MM.1S (cell line): Measurements from ENCODE around the gene KIAA0825.

Experiments
- DNase-seq: peaks from one replicate; pipeline ENCODE4 v3.0.0-alpha.2; 2015
- H2AFZ ChIP-seq: fragments of 300-600 bp; sonication (generic); 2 replicates; pipeline ENCODE4 v1.6.0; 2016; ENCODE audit warnings: antibody characterized with exemption, low read length
- H3F3A ChIP-seq: fragments of 300-600 bp; sonication (generic); 2 replicates; pipeline ENCODE4 v1.6.1; 2016; ENCODE audit warnings: mild to moderate bottlenecking, antibody characterized with exemption, low read length, moderate library complexity, mixed read lengths; ENCODE audit not compliant: insufficient read depth
- H3K27ac ChIP-seq: fragments of 300-600 bp; sonication (generic); 2 replicates; pipeline ENCODE4 v1.5.1; 2016; ENCODE audit warnings: mild to moderate bottlenecking, low read length
- H3K27me3 ChIP-seq: fragments of 300-600 bp; sonication (generic); replicated peaks from 2 replicates; pipeline ENCODE4 v1.6.0; 2016; ENCODE audit warnings: low read length; ENCODE audit not compliant: insufficient read depth
- H3K36me3 ChIP-seq: fragments of 300-600 bp; sonication (generic); replicated peaks from 2 replicates; pipeline ENCODE4 v1.6.1; 2016; ENCODE audit warnings: mild to moderate bottlenecking, low read length, mixed read lengths; ENCODE audit not compliant: insufficient read depth
- H3K4me1 ChIP-seq: fragments of 300-600 bp; sonication (generic); 2 replicates; pipeline ENCODE4 v1.6.1; 2016; ENCODE audit warnings: low read length, mixed read lengths
- H3K4me2 ChIP-seq: fragments of 300-600 bp; sonication (generic); 2 replicates; pipeline ENCODE4 v1.6.0; 2016; ENCODE audit warnings: low read depth, low read length
- H3K4me3 ChIP-seq: fragments of 300-600 bp; sonication (generic); 2 replicates; pipeline ENCODE4 v1.5.1; 2016; ENCODE audit warnings: low read length, mixed read lengths
- H3K79me2 ChIP-seq: fragments of 300-600 bp; sonication (generic); 2 replicates; pipeline ENCODE4 v1.6.1; 2016; ENCODE audit warnings: mixed run types, low read length, mixed read lengths
- H3K9ac ChIP-seq: fragments of 300-600 bp; sonication (generic); 2 replicates; pipeline ENCODE4 v1.6.1; 2016; ENCODE audit warnings: low read length, mixed read lengths
- H3K9me2 ChIP-seq: fragments of 300-600 bp; sonication (generic); replicated peaks from 2 replicates; pipeline ENCODE4 v1.6.1; 2016; ENCODE audit warnings: mild to moderate bottlenecking, low read length, mixed read lengths; ENCODE audit not compliant: insufficient read depth
- H3K9me3 ChIP-seq: fragments of 300-600 bp; sonication (generic); replicated peaks from 2 replicates; pipeline ENCODE4 v1.6.1; 2016; ENCODE audit warnings: mild to moderate bottlenecking, low read length, mixed read lengths; ENCODE audit not compliant: insufficient read depth
- H4K20me1 ChIP-seq: fragments of 300-600 bp; sonication (generic); 2 replicates; pipeline ENCODE4 v1.6.1; 2016; ENCODE audit warnings: mild to moderate bottlenecking, low read length, moderate library complexity, mixed read lengths; ENCODE audit not compliant: insufficient read depth
- EZH2 ChIP-seq: fragments of 300-600 bp; sonication (generic); optimal IDR thresholded peaks from 2 replicates; pipeline ENCODE3; 2017; ENCODE audit warnings: low read depth, mild to moderate bottlenecking, antibody characterized with exemption, low read length, mixed read lengths
- EZH2phosphoT487 ChIP-seq: fragments of 300-600 bp; sonication (generic); IDR thresholded peaks from 2 replicates; pipeline ENCODE4 v1.6.1; 2018; ENCODE audit warnings: antibody characterized with exemption, low read length
- TF ChIP-seq, protein P1 (sequence below): fragments of 300-600 bp; sonication (generic); IDR thresholded peaks from 2 replicates; pipeline ENCODE4 v1.5.1; 2016; ENCODE audit warnings: antibody characterized with exemption, low read length, mixed read lengths

KIAA0825 gene

DNA sequence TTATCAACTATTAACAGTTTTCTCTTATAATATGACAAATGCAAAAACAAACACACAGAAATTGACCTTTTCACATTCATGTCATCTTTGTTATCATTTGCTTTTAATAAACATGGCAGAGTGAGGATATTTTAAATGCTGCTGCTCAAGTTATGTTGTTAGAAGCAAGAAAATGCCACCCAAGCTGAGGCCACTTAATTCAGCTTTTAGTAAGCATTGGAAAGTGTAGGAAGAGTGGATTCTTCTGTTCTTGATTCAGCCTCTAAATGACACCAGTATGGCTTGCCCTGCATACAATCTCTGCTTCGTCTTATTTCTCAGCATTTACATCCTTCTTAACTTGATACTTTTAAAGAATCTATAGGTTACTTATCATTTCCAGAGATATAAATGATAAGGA is 456.6 kb downstream of the KIAA0825 start:
- H3K36me3 ChIP-seq = no peaks in the 10 kb centered on the region
- H3K27ac ChIP-seq = no peak overlapping the region
- H3K27me3 ChIP-seq = no peaks in the 10 kb centered on the region
- no peak overlapping the region for H3K4me3 ChIP-seq
- no peak overlapping the region for H2AFZ ChIP-seq
- H3K79me2 ChIP-seq = no peaks in the 10 kb centered on the region
- no peaks in the 10 kb centered on the region for H3K9me2 ChIP-seq
- H3K4me2 ChIP-seq = no peak overlapping the region
- H3K9me3 ChIP-seq = no peaks in the 10 kb centered on the region
- no peak for DNase-seq
- no peaks in the 10 kb centered on the region for H4K20me1 ChIP-seq
- no peaks in the 10 kb centered on the region for H3F3A ChIP-seq
- H3K4me1 ChIP-seq = no peaks in the 10 kb centered on the region
- no peak for TF ChIP-seq EZH2
- no peak overlapping the region for H3K9ac ChIP-seq

DNA sequence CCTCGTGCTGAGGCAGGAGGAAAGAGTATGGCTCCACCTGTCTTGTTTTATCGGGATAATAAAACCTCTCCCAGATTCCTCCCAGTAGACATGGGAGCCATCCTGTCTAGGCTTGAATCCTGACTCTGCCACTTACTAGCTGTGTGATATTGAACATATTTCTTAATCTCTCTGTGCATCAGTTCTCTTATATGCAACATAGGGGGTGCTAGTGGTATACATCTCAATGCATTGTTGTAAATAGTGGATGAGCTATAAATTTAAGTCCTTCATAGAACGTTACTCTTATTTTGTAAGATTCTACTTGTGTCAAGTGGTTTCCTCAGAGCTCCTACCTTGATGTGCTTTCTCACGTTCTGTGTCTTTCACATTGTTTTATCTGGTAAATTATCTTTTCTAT is 459.3 kb downstream of the KIAA0825 start:
- Histone ChIP-seq H3K9ac (no peak overlapping the region), H3K27ac (no peak overlapping the region), H3K79me2 (no peaks in the 10 kb centered on the region), H3K27me3 (no peaks in the 10 kb centered on the region), H4K20me1 (no peaks in the 10 kb centered on the region), H3F3A (no peaks in the 10 kb centered on the region), H3K36me3 (no peaks in the 10 kb centered on the region), H3K9me2 (no peaks in the 10 kb centered on the region), H3K4me3 (no peak overlapping the region), H3K9me3 (no peaks in the 10 kb centered on the region), H3K4me1 (no peaks in the 10 kb centered on the region), H3K4me2 (no peak overlapping the region), H2AFZ (no peak overlapping the region)
- no peak for DNase-seq
- TF ChIP-seq EZH2phosphoT487 (no peak), EZH2 (no peak)
- TF ChIP-seq, protein P1, sequence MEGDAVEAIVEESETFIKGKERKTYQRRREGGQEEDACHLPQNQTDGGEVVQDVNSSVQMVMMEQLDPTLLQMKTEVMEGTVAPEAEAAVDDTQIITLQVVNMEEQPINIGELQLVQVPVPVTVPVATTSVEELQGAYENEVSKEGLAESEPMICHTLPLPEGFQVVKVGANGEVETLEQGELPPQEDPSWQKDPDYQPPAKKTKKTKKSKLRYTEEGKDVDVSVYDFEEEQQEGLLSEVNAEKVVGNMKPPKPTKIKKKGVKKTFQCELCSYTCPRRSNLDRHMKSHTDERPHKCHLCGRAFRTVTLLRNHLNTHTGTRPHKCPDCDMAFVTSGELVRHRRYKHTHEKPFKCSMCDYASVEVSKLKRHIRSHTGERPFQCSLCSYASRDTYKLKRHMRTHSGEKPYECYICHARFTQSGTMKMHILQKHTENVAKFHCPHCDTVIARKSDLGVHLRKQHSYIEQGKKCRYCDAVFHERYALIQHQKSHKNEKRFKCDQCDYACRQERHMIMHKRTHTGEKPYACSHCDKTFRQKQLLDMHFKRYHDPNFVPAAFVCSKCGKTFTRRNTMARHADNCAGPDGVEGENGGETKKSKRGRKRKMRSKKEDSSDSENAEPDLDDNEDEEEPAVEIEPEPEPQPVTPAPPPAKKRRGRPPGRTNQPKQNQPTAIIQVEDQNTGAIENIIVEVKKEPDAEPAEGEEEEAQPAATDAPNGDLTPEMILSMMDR = 0 out of 2 replicates have a peak, but pooled peaks have one; percentile 16

DNA sequence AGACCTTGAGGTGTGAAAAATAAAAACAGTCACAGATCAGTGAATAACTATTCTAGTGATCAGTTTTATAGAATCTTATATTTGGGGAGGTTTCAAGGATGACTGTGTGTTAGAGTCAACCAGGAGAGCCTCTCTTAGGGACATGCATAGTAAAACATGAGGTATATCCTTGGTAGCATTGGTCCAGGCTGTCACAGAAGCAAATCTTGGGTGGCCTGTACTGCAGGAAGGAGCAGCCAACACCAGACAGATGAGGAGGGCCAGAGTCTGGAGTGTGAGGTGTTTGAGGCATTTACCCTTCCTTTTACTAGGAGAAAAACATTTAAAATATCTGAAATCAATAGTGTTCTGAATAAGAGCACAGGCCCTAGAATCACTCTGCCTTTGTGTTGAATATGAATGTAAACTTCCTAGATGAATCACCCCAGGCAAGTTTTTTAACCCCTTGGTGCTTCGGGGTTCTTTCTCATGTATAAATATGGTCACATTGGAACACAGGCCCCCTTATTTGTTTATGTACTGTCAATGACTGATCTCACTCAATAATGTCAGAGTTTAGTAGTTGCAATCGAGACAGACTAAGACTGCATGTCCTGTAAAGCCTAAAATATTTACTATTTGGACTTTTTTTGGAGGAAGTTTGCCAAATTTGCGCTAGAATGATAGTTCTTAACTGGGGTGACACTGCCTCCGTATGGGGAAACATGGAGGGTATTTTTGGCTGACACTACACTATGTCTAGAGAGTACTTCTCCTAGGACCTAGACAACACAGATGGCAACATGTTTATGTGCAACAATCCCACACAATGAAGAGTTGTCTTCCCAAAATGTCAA is 460.5 kb downstream of the KIAA0825 start:
- no peaks in the 10 kb centered on the region for H3K27me3 ChIP-seq
- no peaks in the 10 kb centered on the region for H3K36me3 ChIP-seq
- TF ChIP-seq EZH2 = no peak
- TF ChIP-seq EZH2phosphoT487 = no peak
- TF ChIP-seq, protein P1 = no peak
- no peak overlapping the region for H3K4me3 ChIP-seq
- H3K4me2 ChIP-seq = no peak overlapping the region
- H3F3A ChIP-seq = no peaks in the 10 kb centered on the region
- no peaks in the 10 kb centered on the region for H3K79me2 ChIP-seq
- H3K27ac ChIP-seq = no peak overlapping the region
- H3K9me3 ChIP-seq = no peaks in the 10 kb centered on the region
- H2AFZ ChIP-seq = no peak overlapping the region
- no peaks in the 10 kb centered on the region for H3K9me2 ChIP-seq
- no peaks in the 10 kb centered on the region for H3K4me1 ChIP-seq
- H3K9ac ChIP-seq = no peak overlapping the region
- no peak for DNase-seq
- no peaks in the 10 kb centered on the region for H4K20me1 ChIP-seq

DNA sequence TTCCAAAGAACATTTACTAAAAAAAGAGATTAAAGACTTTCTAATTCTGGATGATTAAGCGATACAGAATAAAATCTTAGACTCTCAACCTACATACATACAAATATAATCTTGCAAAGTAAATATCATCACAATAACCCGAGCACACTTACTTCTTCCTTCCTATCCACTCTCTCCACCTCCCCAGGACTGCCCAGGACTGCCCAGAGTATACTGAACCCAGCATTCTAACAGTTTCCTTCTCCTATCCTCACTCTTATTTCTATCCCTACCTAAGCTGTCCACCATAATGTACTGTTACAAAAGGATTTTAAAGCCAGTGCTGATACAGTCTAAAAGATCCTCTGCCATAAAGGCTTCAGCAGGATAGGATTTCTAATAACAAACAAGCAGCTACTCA is 463.7 kb downstream of the KIAA0825 start:
- no peaks in the 10 kb centered on the region for H3K4me1 ChIP-seq
- H2AFZ ChIP-seq = no peak overlapping the region
- no peak for TF ChIP-seq EZH2
- TF ChIP-seq EZH2phosphoT487 = no peak
- TF ChIP-seq, protein P1 = no peak
- no peaks in the 10 kb centered on the region for H3K9me3 ChIP-seq
- H3F3A ChIP-seq = no peaks in the 10 kb centered on the region
- no peaks in the 10 kb centered on the region for H3K36me3 ChIP-seq
- H3K9ac ChIP-seq = no peak overlapping the region
- H3K79me2 ChIP-seq = no peaks in the 10 kb centered on the region
- no peak overlapping the region for H3K4me2 ChIP-seq
- DNase-seq = no peak
- H4K20me1 ChIP-seq = no peaks in the 10 kb centered on the region
- H3K27me3 ChIP-seq = no peaks in the 10 kb centered on the region
- H3K9me2 ChIP-seq = no peaks in the 10 kb centered on the region
- H3K4me3 ChIP-seq = no peak overlapping the region
- H3K27ac ChIP-seq = no peak overlapping the region
